Body of pancreas (tissue), 4 donors: ENCODE results near the gene TOR2A. TPM values are rescaled to one million over a fixed set of nuclear protein-coding genes. Genes with fewer than 3 reads are reported as not detected.

Experiments used
- ATAC-seq: fragments of 150-250 bp; one replicate; pipeline ENCODE4 v1.9.1; 2016
- DNase-seq, 4 donors: peaks; one replicate each; pipeline ENCODE4 v3.0.0-alpha.2; 2019
- H3K27ac ChIP-seq, 4 donors: fragments of 200-600 bp; sonication (generic); 1 replicate in 3 of 4; 2 replicates in 1 of 4; pipeline versions ENCODE4 v1.5.1 to v1.6.1; 2016 to 2019; ENCODE audit warnings: mild to moderate bottlenecking in 1 of 4, mixed read lengths in 1 of 4, moderate library complexity in 1 of 4
- H3K27me3 ChIP-seq, 2 donors: fragments of 200-600 bp; sonication (generic); one replicate each; pipeline ENCODE4 v1.6.0; 2016; ENCODE audit warnings: mild to moderate bottlenecking in 1 of 2
- H3K36me3 ChIP-seq, 2 donors: fragments of 200-600 bp; sonication (generic); replicated peaks in 1 of 2; 2 replicates each; pipeline ENCODE4 v1.5.1; 2016; ENCODE audit warnings: low read depth in 2 of 2; ENCODE audit not compliant: insufficient read depth in 1 of 2
- H3K4me1 ChIP-seq: fragments of 200-600 bp; sonication (generic); one replicate; pipeline ENCODE4 v1.6.0; 2016
- H3K4me3 ChIP-seq, 2 donors: fragments of 200-600 bp; sonication (generic); 1 replicate in 1 of 2; 2 replicates in 1 of 2; pipeline ENCODE4 v1.5.1; 2016 to 2019
- H3K9me3 ChIP-seq, 3 donors: fragments of 200-600 bp; sonication (generic); 1 replicate in 2 of 3; 2 replicates in 1 of 3; pipeline ENCODE4 v1.5.1; 2016
- POLR2A ChIP-seq, 3 donors: fragments of 450-650 bp; IDR thresholded peaks; one replicate each; pipeline ENCODE4 v1.6.1; 2016; ENCODE audit warnings: antibody characterized with exemption in 3 of 3, mild to moderate bottlenecking in 2 of 3
- WGBS, 2 donors: methylation state at CpG; one replicate each; pipeline ENCODE4 v1.1.5; 2017; 5-methylcytosine and 5-hydroxymethylcytosine counted together
- intact Hi-C: fragments of 100-400 bp; cut with DNase I; formaldehyde crosslinking; loops from one replicate; pipeline ENCODE4 v1.15.1; 2023
- total RNA-seq, 2 donors: library from RNA; depleted of rRNA; stranded (reverse); fragments of >200 nt; gene quantifications; one replicate each; pipeline ENCODE4 v1.1.0, GENCODE V29; 2016
- TF ChIP-seq, protein P1 (sequence below), 7 experiments: fragments of 450-650 bp in 4 of 7; fragments of 200-600 bp in 3 of 7; sonication (generic) in 3 of 7; IDR thresholded peaks; one replicate each; pipeline ENCODE4 v1.5.1; 2016 to 2019; ENCODE audit warnings: antibody characterized with exemption in 7 of 7

The TOR2A gene
- total RNA-seq, 2 donors from 2014 or later, result 8.3 to 14.2 TPM

DNA sequence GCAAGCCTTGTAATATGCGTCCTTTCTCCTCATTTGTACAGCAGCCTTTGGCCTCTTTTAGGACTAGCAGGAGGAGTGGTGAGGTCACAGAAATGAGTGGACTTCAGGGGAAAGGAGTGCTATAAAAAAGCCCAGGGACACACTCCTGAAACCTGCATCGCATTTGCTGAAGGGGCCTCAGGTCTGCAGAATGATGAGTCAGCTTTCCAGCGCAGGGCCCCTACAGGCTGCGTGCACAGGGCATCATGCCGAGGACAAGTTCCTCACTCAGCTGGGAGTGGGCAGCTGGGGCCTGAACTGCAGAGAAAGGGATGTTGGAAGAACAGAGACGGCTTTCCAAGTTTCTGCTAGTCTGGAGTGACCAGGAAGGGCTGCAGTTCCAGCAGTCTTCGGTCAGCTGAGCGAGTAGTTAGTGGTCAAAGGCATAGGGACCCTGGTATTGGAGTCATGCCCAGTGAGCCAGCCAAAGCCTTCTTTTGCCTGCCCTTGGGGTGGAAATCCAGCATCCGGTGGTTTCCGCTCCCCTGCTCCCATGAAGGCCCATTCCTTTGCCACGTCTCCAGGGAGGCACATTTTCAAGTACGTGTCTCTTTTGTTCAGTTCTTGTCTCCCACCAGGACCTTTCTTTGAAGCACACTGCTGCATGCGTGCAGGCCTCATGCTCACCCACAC lies 45.6 kb downstream of the TOR2A start:
- Histone ChIP-seq H3K36me3 (no peaks in the 10 kb centered on the region), H3K4me3 (no peak overlapping the region), H3K4me1 (no peaks in the 10 kb centered on the region), H3K27me3 (no peaks in the 10 kb centered on the region), H3K27ac (no peak overlapping the region), H3K9me3 (no peaks in the 10 kb centered on the region)
- ATAC-seq, result no peak
- no peak for DNase-seq
- intact Hi-C loops, result no loop called here
- 90 to 95% methylated on average over 13 of the region's 13 CpGs for WGBS, 2 donors
- TF ChIP-seq, protein P1, sequence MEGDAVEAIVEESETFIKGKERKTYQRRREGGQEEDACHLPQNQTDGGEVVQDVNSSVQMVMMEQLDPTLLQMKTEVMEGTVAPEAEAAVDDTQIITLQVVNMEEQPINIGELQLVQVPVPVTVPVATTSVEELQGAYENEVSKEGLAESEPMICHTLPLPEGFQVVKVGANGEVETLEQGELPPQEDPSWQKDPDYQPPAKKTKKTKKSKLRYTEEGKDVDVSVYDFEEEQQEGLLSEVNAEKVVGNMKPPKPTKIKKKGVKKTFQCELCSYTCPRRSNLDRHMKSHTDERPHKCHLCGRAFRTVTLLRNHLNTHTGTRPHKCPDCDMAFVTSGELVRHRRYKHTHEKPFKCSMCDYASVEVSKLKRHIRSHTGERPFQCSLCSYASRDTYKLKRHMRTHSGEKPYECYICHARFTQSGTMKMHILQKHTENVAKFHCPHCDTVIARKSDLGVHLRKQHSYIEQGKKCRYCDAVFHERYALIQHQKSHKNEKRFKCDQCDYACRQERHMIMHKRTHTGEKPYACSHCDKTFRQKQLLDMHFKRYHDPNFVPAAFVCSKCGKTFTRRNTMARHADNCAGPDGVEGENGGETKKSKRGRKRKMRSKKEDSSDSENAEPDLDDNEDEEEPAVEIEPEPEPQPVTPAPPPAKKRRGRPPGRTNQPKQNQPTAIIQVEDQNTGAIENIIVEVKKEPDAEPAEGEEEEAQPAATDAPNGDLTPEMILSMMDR (IDR thresholded peaks at IDR 0.05), result no peak

DNA sequence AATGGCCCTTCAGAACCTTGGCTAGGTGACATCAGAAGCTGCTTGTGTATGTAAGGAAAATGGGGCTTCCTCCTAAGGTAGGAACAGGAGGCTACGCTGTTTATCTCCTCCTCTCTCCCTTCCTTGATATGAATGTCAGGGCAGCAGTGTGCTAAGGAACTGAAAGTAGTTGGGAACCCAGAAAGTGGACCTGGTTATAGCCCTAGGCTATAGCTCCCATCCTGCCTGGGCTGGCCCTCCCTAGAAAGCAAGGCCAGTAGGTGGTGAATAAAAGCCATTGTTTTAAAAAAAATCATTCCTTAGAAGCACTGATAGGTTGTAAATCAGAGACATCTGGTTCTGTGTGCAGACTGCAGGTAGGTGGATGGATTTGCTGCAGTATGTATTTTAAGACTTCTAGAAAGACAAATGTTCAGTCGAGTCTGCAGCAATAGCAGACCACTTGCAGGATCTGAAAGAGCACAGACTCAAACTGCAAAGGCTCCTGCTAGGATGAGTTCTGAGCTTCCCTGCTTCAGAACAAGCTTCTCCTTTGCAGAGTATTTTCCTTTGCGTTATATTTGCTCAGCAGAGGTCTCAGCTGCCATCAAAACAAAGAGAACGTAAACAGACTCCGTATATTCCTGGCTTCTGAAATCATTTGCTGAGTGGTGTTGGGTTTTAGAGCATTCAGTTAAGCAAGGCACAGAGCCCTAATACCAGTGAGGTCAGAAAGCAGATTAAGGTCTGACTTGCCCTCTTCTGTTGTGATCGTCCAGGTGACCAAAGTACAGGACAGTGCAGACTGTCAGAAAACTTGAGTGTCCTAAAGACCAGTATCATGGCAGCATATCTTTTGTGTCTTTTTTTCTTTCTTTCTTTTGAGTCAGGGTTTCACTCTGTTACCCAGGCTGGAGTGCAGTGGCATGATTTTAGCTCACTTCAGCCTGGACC lies 48.4 kb downstream of the TOR2A start:
- H3K27me3 ChIP-seq, result no peaks in the 10 kb centered on the region
- TF ChIP-seq POLR2A (IDR thresholded peaks at IDR 0.05), result no peak
- TF ChIP-seq, protein P1 (IDR thresholded peaks at IDR 0.05), result no peak
- no peaks in the 10 kb centered on the region for H3K4me1 ChIP-seq
- intact Hi-C loops, result no loop called here
- no peak overlapping the region for H3K27ac ChIP-seq
- no peak overlapping the region for H3K4me3 ChIP-seq
- 72 to 78% methylated on average over 6 of the region's 6 CpGs for WGBS, 2 donors
- ATAC-seq, result no peak
- H3K9me3 ChIP-seq, result no peaks in the 10 kb centered on the region
- peaks cover 0 to 2% of the 10 kb centered on the region in 2 donors for H3K36me3 ChIP-seq
- DNase-seq, result no peak

DNA sequence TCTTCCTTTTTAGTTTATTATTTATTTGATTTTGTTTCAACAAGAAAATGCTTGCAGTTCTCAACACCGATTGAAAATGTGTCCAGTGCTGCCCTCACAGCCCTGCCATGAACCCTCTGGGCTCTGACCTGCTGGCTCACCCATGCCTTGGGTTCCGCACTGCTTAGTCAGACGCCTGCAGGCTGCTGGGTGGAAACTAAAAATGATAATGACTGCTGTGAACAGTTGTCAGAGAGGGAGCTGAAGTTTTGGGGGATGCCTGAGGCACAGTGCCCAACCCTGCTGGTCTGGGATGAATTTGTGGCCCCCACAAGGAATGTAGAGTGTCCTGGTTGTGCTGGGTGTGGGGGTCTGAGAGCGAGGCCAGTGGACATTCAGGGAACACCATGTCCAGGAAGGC lies 50.5 kb downstream of the TOR2A start:
- H3K9me3 ChIP-seq, result no peaks in the 10 kb centered on the region
- H3K36me3 ChIP-seq, result peaks cover 0 to 3% of the 10 kb centered on the region in 2 donors
- H3K27me3 ChIP-seq, result no peaks in the 10 kb centered on the region
- 82 to 86% methylated on average over 4 of the region's 4 CpGs for WGBS, 2 donors
- ATAC-seq (no peak), DNase-seq (no peak)
- no peaks in the 10 kb centered on the region for H3K4me1 ChIP-seq
- no peak overlapping the region for H3K4me3 ChIP-seq
- intact Hi-C loops, result no loop called here
- TF ChIP-seq, protein P1 (IDR thresholded peaks at IDR 0.05), result no peak
- TF ChIP-seq POLR2A (IDR thresholded peaks at IDR 0.05), result no peak
- H3K27ac ChIP-seq, result no peak overlapping the region

DNA sequence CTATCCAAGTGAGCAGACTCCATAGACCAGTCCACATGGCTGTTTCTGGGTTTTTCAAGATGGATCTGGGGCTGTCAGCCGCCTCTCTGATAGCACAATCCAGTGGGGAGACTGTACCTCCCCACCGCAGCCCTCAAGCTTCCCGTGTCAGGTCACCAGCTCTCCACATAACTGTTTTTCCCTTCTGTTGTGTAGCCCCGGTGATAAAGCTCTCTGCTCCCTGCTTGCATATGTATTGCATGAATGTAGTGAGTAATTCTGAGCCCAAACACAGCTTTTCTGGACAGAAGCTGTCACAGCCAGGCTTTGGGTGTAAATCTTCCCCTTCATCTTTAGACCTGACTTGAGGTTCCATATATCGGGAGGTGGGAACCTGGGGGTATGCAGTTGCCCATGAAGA lies 51.4 kb downstream of the TOR2A start:
- no peak overlapping the region for H3K27ac ChIP-seq
- 97 to 98% methylated on average over 5 of the region's 5 CpGs for WGBS, 2 donors
- no peaks in the 10 kb centered on the region for H3K4me1 ChIP-seq
- no peak for DNase-seq
- H3K36me3 ChIP-seq, result peaks cover 0 to 3% of the 10 kb centered on the region in 2 donors
- no peak for ATAC-seq
- intact Hi-C loops, result no loop called here
- no peaks in the 10 kb centered on the region for H3K9me3 ChIP-seq
- H3K27me3 ChIP-seq, result no peaks in the 10 kb centered on the region
- no peak overlapping the region for H3K4me3 ChIP-seq
- TF ChIP-seq, protein P1 (IDR thresholded peaks at IDR 0.05), result no peak
- no peak for TF ChIP-seq POLR2A (IDR thresholded peaks at IDR 0.05)
